Gastrocnemius medialis (tissue), 4 donors: ENCODE measurements around the gene SERPINA12.

Experiments used
- POLR2A ChIP-seq, 2 donors: fragments of 450-650 bp; IDR thresholded peaks; one replicate each; pipeline ENCODE4 v1.6.1; 2017; ENCODE audit warnings: antibody characterized with exemption in 2 of 2, mild to moderate bottlenecking in 2 of 2, moderate library complexity in 2 of 2
- TF ChIP-seq, protein P1 (sequence below), 5 experiments: fragments of 450-650 bp in 3 of 5; fragments of 200-600 bp in 2 of 5; sonication (generic) in 2 of 5; IDR thresholded peaks in 4 of 5; conservative IDR thresholded peaks in 1 of 5; 1 replicate in 4 of 5; 2 replicates in 1 of 5; pipeline ENCODE4 v1.5.1; 2016 to 2019; ENCODE audit warnings: antibody characterized with exemption in 5 of 5, mild to moderate bottlenecking in 3 of 5, moderate library complexity in 3 of 5

DNA sequence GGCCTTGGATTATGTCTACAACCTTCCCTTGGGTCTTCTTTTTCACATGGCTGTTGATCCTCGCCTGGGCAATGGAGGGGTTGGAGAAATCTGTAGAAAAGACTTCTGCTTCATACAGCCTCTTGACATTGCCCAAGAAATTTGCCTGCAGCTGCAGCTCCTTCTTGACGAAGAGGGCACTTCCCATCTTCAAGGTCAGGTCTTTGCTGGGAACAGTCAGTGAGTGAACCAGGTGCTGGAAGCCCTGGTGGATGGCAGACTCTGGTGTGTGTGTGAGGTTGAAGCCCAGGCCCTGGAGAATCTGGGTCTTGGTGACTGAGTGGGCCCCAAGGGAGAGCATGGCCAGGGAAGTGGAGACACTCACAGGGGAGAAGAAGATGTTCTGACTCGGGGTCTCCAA, 40.0 kb downstream of the SERPINA12 start:
- TF ChIP-seq, protein P1, sequence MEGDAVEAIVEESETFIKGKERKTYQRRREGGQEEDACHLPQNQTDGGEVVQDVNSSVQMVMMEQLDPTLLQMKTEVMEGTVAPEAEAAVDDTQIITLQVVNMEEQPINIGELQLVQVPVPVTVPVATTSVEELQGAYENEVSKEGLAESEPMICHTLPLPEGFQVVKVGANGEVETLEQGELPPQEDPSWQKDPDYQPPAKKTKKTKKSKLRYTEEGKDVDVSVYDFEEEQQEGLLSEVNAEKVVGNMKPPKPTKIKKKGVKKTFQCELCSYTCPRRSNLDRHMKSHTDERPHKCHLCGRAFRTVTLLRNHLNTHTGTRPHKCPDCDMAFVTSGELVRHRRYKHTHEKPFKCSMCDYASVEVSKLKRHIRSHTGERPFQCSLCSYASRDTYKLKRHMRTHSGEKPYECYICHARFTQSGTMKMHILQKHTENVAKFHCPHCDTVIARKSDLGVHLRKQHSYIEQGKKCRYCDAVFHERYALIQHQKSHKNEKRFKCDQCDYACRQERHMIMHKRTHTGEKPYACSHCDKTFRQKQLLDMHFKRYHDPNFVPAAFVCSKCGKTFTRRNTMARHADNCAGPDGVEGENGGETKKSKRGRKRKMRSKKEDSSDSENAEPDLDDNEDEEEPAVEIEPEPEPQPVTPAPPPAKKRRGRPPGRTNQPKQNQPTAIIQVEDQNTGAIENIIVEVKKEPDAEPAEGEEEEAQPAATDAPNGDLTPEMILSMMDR (IDR thresholded peaks at IDR 0.05 in 4 of 5, conservative IDR thresholded peaks at IDR 0.05 in 1 of 5), result no peak
- TF ChIP-seq POLR2A (IDR thresholded peaks at IDR 0.05), result no peak
